Measurements from ENCODE around the gene SIPA1L3.

- TF ChIP-seq CTCF (IDR thresholded peaks at IDR 0.05) = no peak
- no peak for TF ChIP-seq POLR2AphosphoS5 (IDR thresholded peaks at IDR 0.05; ENCODE audit: low read depth, low read length)
- TF ChIP-seq, protein P1, sequence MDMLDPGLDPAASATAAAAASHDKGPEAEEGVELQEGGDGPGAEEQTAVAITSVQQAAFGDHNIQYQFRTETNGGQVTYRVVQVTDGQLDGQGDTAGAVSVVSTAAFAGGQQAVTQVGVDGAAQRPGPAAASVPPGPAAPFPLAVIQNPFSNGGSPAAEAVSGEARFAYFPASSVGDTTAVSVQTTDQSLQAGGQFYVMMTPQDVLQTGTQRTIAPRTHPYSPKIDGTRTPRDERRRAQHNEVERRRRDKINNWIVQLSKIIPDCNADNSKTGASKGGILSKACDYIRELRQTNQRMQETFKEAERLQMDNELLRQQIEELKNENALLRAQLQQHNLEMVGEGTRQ (IDR thresholded peaks at IDR 0.05; ENCODE audit: borderline replicate concordance, low read depth, low read length) = no peak
- TF ChIP-seq EP300 (IDR thresholded peaks at IDR 0.05; ENCODE audit: borderline replicate concordance in 1 of 2, low read depth in 1 of 2, low read length in 1 of 2) = no peak
- no peak for TF ChIP-seq EZH2phosphoT487 (IDR thresholded peaks at IDR 0.05; ENCODE audit: borderline replicate concordance, low read depth)
These were observed 332.8 kb downstream of the SIPA1L3 start for GRCh38 chr19:38239816-38240215.

Data from SK-N-SH (cell line).